SU-DHL-6 (cell line): ENCODE data around the gene SELENOF.

Experiments used
- EZH2phosphoT487 ChIP-seq: fragments of 200-600 bp; sonication (generic), shearing (Covaris generic); conservative IDR thresholded peaks from 2 replicates; pipeline ENCODE4 v1.6.1; 2018; ENCODE audit warnings: mild to moderate bottlenecking, antibody characterized with exemption, low read length, moderate library complexity, mixed read lengths
- TF ChIP-seq, protein P1 (sequence below): fragments of 200-600 bp; sonication (generic); IDR thresholded peaks from one replicate; pipeline ENCODE4 v1.5.1; 2017; ENCODE audit warnings: antibody characterized with exemption, mild to moderate bottlenecking, low read length, moderate library complexity; ENCODE audit not compliant: insufficient read depth, poor library complexity, severe bottlenecking

DNA sequence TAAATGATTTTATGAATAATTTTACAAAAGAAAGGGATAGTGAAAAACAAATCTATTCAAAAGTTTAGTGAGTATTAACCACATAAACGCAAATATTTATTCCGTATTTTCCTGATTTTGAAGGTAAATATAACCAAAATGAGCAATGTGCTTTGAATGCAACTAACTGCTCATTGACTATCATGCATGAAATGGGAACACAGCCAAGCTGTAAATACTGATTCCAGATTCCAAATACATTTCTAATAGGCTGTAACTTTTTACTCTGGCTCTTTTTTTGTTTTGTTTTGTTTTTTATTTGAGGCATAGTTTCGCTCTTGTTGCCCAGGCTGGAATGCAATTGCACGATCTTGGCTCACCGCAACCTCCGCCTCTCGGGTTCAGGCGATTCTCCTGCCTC, 41.8 kb downstream of the SELENOF start:
- TF ChIP-seq, protein P1, sequence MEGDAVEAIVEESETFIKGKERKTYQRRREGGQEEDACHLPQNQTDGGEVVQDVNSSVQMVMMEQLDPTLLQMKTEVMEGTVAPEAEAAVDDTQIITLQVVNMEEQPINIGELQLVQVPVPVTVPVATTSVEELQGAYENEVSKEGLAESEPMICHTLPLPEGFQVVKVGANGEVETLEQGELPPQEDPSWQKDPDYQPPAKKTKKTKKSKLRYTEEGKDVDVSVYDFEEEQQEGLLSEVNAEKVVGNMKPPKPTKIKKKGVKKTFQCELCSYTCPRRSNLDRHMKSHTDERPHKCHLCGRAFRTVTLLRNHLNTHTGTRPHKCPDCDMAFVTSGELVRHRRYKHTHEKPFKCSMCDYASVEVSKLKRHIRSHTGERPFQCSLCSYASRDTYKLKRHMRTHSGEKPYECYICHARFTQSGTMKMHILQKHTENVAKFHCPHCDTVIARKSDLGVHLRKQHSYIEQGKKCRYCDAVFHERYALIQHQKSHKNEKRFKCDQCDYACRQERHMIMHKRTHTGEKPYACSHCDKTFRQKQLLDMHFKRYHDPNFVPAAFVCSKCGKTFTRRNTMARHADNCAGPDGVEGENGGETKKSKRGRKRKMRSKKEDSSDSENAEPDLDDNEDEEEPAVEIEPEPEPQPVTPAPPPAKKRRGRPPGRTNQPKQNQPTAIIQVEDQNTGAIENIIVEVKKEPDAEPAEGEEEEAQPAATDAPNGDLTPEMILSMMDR = no peak
- no peak for TF ChIP-seq EZH2phosphoT487
